ENCODE measurements around the gene PLEKHA7.

The PLEKHA7 gene

GRCh38 chr11:16784666-16785065, 229.5 kb downstream of the PLEKHA7 start:
- Histone ChIP-seq H3K36me3 (ENCODE audit: insufficient read depth) (no peaks in the 10 kb centered on the region), H3K27ac (no peak overlapping the region), H3K4me1 (ENCODE audit: low read depth, poor library complexity, severe bottlenecking) (no peaks in the 10 kb centered on the region), H3K79me2 (ENCODE audit: insufficient read depth, low read depth) (no peaks in the 10 kb centered on the region), H3K27me3 (ENCODE audit: insufficient read depth, low read depth) (no peaks in the 10 kb centered on the region), H3K4me3 (IDR thresholded peaks at IDR 0.05; ENCODE audit: insufficient read depth, low read depth, low read length) (no peak overlapping the region), H4K20me1 (ENCODE audit: insufficient read depth) (no peaks in the 10 kb centered on the region), H3K4me2 (no peak overlapping the region), H2AFZ (ENCODE audit: low read depth) (no peak overlapping the region), H3K9ac (no peak overlapping the region)
- TF ChIP-seq, protein P1, sequence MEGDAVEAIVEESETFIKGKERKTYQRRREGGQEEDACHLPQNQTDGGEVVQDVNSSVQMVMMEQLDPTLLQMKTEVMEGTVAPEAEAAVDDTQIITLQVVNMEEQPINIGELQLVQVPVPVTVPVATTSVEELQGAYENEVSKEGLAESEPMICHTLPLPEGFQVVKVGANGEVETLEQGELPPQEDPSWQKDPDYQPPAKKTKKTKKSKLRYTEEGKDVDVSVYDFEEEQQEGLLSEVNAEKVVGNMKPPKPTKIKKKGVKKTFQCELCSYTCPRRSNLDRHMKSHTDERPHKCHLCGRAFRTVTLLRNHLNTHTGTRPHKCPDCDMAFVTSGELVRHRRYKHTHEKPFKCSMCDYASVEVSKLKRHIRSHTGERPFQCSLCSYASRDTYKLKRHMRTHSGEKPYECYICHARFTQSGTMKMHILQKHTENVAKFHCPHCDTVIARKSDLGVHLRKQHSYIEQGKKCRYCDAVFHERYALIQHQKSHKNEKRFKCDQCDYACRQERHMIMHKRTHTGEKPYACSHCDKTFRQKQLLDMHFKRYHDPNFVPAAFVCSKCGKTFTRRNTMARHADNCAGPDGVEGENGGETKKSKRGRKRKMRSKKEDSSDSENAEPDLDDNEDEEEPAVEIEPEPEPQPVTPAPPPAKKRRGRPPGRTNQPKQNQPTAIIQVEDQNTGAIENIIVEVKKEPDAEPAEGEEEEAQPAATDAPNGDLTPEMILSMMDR (conservative IDR thresholded peaks at IDR 0.05; ENCODE audit: low read depth, low read length) = no peak

DNA sequence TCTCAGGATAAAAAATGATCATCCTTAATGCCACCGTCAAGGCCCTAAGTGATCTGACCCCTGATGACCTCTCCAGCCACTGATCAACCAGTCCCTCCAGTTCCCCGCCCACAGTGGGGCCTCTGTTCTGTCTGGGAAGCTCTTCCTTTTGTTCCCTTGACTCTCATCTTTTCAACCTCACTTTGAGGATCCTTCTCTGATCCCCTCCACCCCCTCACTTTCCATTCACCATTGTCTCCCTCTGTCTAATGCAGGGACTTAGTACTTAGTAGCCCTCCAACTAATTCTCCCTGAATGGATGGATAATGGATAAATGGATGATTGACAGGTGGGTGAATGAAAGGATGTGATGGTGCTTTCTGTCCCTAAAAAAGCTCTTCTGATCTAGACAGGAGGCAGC, 230.1 kb downstream of the PLEKHA7 start:
- Histone ChIP-seq H3K4me2 (no peak overlapping the region), H3K27me3 (ENCODE audit: insufficient read depth, low read depth) (no peaks in the 10 kb centered on the region), H3K79me2 (ENCODE audit: insufficient read depth, low read depth) (no peaks in the 10 kb centered on the region), H3K36me3 (ENCODE audit: insufficient read depth) (no peaks in the 10 kb centered on the region), H2AFZ (ENCODE audit: low read depth) (no peak overlapping the region), H3K9ac (no peak overlapping the region), H3K4me3 (IDR thresholded peaks at IDR 0.05; ENCODE audit: insufficient read depth, low read depth, low read length) (no peak overlapping the region), H4K20me1 (ENCODE audit: insufficient read depth) (no peaks in the 10 kb centered on the region), H3K27ac (no peak overlapping the region), H3K4me1 (ENCODE audit: low read depth, poor library complexity, severe bottlenecking) (no peaks in the 10 kb centered on the region)
- TF ChIP-seq, protein P1 (conservative IDR thresholded peaks at IDR 0.05; ENCODE audit: low read depth, low read length) = no peak

GRCh38 chr11:16783321-16783801, 230.9 kb downstream of the PLEKHA7 start:
- no peak overlapping the region for H2AFZ ChIP-seq (ENCODE audit: low read depth)
- TF ChIP-seq, protein P1 (conservative IDR thresholded peaks at IDR 0.05; ENCODE audit: low read depth, low read length) = no peak
- no peak overlapping the region for H3K4me3 ChIP-seq (IDR thresholded peaks at IDR 0.05; ENCODE audit: insufficient read depth, low read depth, low read length)
- no peaks in the 10 kb centered on the region for H4K20me1 ChIP-seq (ENCODE audit: insufficient read depth)
- H3K36me3 ChIP-seq (ENCODE audit: insufficient read depth) = no peaks in the 10 kb centered on the region
- no peaks in the 10 kb centered on the region for H3K27me3 ChIP-seq (ENCODE audit: insufficient read depth, low read depth)
- H3K4me1 ChIP-seq (ENCODE audit: low read depth, poor library complexity, severe bottlenecking) = no peaks in the 10 kb centered on the region
- no peak overlapping the region for H3K9ac ChIP-seq
- no peaks in the 10 kb centered on the region for H3K79me2 ChIP-seq (ENCODE audit: insufficient read depth, low read depth)
- no peak overlapping the region for H3K27ac ChIP-seq
- no peak overlapping the region for H3K4me2 ChIP-seq

DNA sequence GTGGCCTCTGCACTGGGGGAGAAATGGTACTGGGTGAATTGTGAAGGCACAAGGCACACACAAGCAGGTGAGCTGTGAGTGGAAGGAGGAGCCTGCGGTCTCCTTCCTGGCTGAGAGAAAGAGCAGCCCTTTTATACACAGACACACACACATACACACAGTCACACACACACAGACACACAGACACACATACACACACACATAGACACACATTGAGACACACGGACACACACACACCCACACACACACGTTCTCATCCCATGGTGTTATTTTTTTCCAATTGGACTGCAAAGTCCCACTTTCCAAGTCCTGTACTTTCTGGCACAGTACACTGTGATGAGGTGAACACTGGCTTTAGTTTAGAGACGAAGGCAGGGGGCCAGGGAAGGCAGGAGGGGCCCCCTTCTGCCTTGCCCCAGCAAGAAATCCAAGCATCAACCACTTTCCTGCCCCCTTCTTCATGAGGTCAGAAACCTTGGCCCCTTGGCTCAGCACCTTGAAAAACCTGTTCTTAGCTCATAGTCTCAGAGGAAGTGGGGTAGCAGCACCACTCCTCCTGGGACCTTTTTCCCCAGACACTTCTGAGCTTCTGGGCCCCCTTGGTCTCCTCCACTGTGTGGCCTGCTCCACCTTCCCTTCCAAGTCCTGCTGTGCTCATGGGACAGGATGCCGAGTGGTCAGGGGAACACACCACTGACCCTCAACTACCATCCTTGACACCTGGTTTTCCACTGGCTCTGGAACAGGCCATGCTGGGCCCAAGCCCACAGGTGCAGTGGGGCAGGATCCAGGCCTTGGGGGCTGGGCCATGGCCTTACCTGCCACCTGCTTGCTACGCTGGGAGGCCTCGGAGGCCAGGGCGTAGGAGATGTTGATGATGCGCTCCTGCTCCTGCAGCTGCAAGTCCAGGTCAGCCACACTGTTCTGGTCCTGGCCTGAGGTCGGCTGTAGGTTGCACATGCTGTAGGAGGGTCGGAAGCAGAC, 232.0 kb downstream of the PLEKHA7 start:
- no peaks in the 10 kb centered on the region for H3K27me3 ChIP-seq (ENCODE audit: insufficient read depth, low read depth)
- H3K27ac ChIP-seq = no peak overlapping the region
- H4K20me1 ChIP-seq (ENCODE audit: insufficient read depth) = no peaks in the 10 kb centered on the region
- TF ChIP-seq, protein P1 (conservative IDR thresholded peaks at IDR 0.05; ENCODE audit: low read depth, low read length) = no peak
- H3K79me2 ChIP-seq (ENCODE audit: insufficient read depth, low read depth) = no peaks in the 10 kb centered on the region
- H3K4me2 ChIP-seq = no peak overlapping the region
- H3K4me1 ChIP-seq (ENCODE audit: low read depth, poor library complexity, severe bottlenecking) = no peaks in the 10 kb centered on the region
- H2AFZ ChIP-seq (ENCODE audit: low read depth) = no peak overlapping the region
- H3K36me3 ChIP-seq (ENCODE audit: insufficient read depth) = no peaks in the 10 kb centered on the region
- H3K9ac ChIP-seq = no peak overlapping the region
- no peak overlapping the region for H3K4me3 ChIP-seq (IDR thresholded peaks at IDR 0.05; ENCODE audit: insufficient read depth, low read depth, low read length)
